CD4-positive, CD25-positive, alpha-beta regulatory T cell (primary cell): ENCODE results near the gene BLCAP. TPM values are rescaled to one million over a fixed set of nuclear protein-coding genes. Genes with fewer than 3 reads are reported as not detected.
"Not testable (repeated sequence)": the region's sequence is repeated elsewhere in the genome, so short reads cannot be mapped to it uniquely, and the experiment has no call there.

ENCODE experiments used
- ATAC-seq, 2 donors: fragments of 150-1000 bp; cut with Tn5 transposase; one replicate each; pipeline ENCODE4 v1.10.0; 2021; ENCODE audit warnings: low read depth in 2 of 2, moderate number of reproducible peaks in 2 of 2, moderate library complexity in 1 of 2
- DNase-seq, 3 donors: peaks; one replicate each; pipeline versions ENCODE4 v3.0.0 to v3.0.0-alpha.2; 2012 to 2022; ENCODE audit warnings: mixed read lengths in 1 of 3
- H3K27ac ChIP-seq: one replicate; pipeline ENCODE4 v1.7.0; 2013; ENCODE audit warnings: mild to moderate bottlenecking, low read length; ENCODE audit not compliant: insufficient read depth, poor library complexity, severe bottlenecking
- H3K27me3 ChIP-seq: one replicate; pipeline ENCODE4 v1.7.0; 2013; ENCODE audit warnings: low read length; ENCODE audit not compliant: control insufficient read depth, insufficient read depth
- H3K36me3 ChIP-seq: one replicate; pipeline ENCODE4 v1.7.0; 2013; ENCODE audit warnings: mild to moderate bottlenecking, low read length, moderate library complexity; ENCODE audit not compliant: control insufficient read depth, insufficient read depth
- H3K4me1 ChIP-seq: 2 replicates; pipeline ENCODE4 v1.7.0; 2013; ENCODE audit warnings: mild to moderate bottlenecking, low read length; ENCODE audit not compliant: insufficient read depth, control insufficient read depth, poor library complexity, severe bottlenecking
- H3K4me3 ChIP-seq: one replicate; pipeline ENCODE4 v1.7.0; 2013; ENCODE audit warnings: low read depth, mild to moderate bottlenecking, low read length, moderate library complexity
- H3K9me3 ChIP-seq, 2 experiments: 1 replicate in 1 of 2; 2 replicates in 1 of 2; pipeline ENCODE4 v1.7.0; 2013; ENCODE audit warnings: low read length in 2 of 2, mild to moderate bottlenecking in 1 of 2, moderate library complexity in 1 of 2; ENCODE audit not compliant: control insufficient read depth in 2 of 2
- H3K27ac Mint-ChIP-seq, 3 donors: one replicate each; pipeline ENCODE4 v1.8.0; 2020 to 2022; ENCODE audit warnings: mild to moderate bottlenecking in 3 of 3, mixed read lengths in 3 of 3, moderate library complexity in 2 of 3
- H3K27me3 Mint-ChIP-seq: one replicate; pipeline ENCODE4 v1.8.0; 2022; ENCODE audit warnings: mild to moderate bottlenecking, mixed read lengths
- H3K36me3 Mint-ChIP-seq: one replicate; pipeline ENCODE4 v1.8.0; 2020; ENCODE audit warnings: mixed read lengths
- H3K4me1 Mint-ChIP-seq, 4 donors: one replicate each; pipeline ENCODE4 v1.8.0; 2020 to 2022; ENCODE audit warnings: mixed read lengths in 4 of 4, mild to moderate bottlenecking in 1 of 4
- H3K4me3 Mint-ChIP-seq, 4 donors: one replicate each; pipeline ENCODE4 v1.8.0; 2020 to 2022; ENCODE audit warnings: mild to moderate bottlenecking in 4 of 4, mixed read lengths in 4 of 4, moderate library complexity in 3 of 4
- H3K9me3 Mint-ChIP-seq, 7 donors: one replicate each; pipeline ENCODE4 v1.8.0; 2020 to 2022; ENCODE audit warnings: mixed read lengths in 7 of 7, mild to moderate bottlenecking in 3 of 7, moderate library complexity in 2 of 7
- polyA plus RNA-seq, 4 donors: library from polyadenylated mRNA; unstranded; fragments of 300-500 nt; fragmentation: Illumina TruSeq; gene quantifications; one replicate each; pipeline ENCODE4 v1.2.3, GENCODE V29; 2021
- total RNA-seq: library from RNA; stranded (reverse); gene quantifications from one replicate; pipeline ENCODE4 v1.2.3, GENCODE V29; 2022

The BLCAP gene, protein sequence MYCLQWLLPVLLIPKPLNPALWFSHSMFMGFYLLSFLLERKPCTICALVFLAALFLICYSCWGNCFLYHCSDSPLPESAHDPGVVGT
- total RNA-seq (67.8 TPM), polyA plus RNA-seq (10 to 100 TPM; 76.0 to 85.0 (median 81.5) TPM)

DNA sequence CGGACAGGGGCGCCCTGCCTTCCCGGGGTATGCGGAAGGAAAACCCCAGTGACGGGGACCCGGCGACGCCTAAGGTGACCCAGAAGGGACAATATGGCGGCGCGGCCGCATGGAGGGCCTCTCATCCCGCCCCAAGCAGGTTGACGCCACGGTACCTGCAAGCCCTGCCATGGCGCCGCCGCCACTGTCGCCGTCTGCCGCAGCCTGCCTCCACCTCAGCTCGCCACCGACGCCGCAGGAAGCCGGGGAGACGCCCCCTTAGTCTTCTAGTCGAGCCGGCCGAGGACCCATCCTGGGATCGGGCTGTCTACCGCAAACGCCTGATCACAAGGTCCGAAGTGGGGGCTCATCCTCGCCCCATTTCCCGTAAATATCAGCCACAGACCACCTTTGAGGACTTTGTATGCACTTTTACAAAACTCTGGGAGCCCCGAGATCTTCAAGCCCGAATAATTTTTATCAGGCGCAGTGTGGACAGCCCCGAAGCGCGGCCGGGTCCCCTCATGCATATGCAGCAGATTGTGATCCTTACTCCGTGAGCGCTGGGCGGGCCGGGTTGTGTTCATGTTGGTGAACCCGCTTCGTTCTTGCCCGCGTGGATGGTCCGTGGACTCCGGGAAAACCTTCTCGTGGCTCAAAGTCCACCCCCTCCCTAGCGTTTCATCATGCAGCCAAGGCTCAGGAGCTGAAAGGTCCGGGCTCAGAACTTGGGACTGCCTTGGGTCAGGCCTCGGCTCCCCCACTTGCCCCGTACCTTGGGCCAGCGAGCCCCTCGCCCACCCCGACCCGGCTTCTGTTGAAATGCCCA lies at the start of gene BLCAP:
Gene BLCAP (minus strand): TSS at position 239 of the 808 bp plus-strand sequence. CDS start 8,702 bp downstream, outside the sequence.
- H3K27me3 Mint-ChIP-seq: no peaks in the 10 kb centered on the region

DNA sequence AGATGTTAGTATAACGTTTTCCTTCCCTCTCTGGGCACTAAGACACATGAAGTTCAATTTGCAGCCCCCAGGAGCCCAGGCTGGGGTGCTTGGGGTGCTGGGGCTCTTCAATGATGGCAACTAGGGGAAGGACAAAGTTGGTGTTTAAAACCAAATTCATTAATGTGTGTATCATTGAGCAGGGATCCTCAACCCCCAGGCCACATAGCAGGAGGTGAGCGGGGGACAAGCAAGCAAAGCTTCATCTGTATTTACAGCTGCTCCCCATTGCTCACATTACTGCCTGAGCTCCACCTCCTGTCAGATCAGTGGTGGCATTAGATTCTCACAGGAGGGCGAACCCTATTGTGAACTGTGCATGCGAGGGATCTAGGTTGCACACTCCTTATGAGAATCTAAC lies 49.8 kb upstream of the BLCAP start:
- not testable (repeated sequence) for H3K4me1 ChIP-seq, H3K36me3 Mint-ChIP-seq, H3K4me3 Mint-ChIP-seq, H3K27ac ChIP-seq, H3K9me3 Mint-ChIP-seq, H3K4me3 ChIP-seq, DNase-seq, H3K36me3 ChIP-seq, H3K27me3 ChIP-seq, H3K9me3 ChIP-seq, ATAC-seq, H3K4me1 Mint-ChIP-seq, H3K27ac Mint-ChIP-seq
- peaks cover 35% of the 10 kb centered on the region for H3K27me3 Mint-ChIP-seq

More for the DNA sequence above, at the start of gene BLCAP:
- H3K4me3 ChIP-seq: peak within 1 kb of the TSS; percentile 84
- ATAC-seq (peak; percentile 89 to 91), DNase-seq (peak; percentile 91 to 97 (median 93))
- H3K27ac ChIP-seq: peak within 1 kb of the TSS; percentile 98
- H3K9me3 ChIP-seq: no peaks in the 10 kb centered on the region
- peaks cover 44% of the 10 kb centered on the region for H3K4me1 ChIP-seq
- Mint-ChIP-seq H3K9me3 (peaks cover 0 to 2% (median 0%) of the 10 kb centered on the region in 7 donors), H3K36me3 (peaks cover 5% of the 10 kb centered on the region), H3K4me3 (peak within 1 kb of the TSS; percentile 86 to 92 (median 90)), H3K27ac (peak within 1 kb of the TSS; percentile 98 to 100 (median 100)), H3K4me1 (peaks cover 0 to 60% (median 35%) of the 10 kb centered on the region in 4 donors)
- H3K36me3 ChIP-seq: no peaks in the 10 kb centered on the region
- no peaks in the 10 kb centered on the region for H3K27me3 ChIP-seq

DNA sequence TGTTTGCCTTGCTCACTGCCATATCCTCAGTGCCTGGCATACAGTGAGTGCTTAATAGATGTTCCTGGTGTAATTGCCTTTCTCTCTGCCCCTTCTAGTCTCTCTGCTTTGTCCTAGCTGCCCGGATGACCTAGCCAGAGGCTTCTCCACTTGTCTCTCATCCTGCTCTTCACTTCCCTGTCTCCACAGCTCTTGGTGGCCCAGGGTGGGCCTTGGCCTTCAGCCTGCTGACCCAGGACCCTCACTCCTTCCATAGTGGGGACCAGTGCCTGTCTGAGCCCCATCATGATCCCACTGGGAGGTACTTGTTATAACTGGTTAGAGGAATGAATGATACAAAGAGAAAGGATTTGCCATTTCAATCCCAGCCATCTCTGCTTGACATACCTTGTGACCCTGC lies 49.2 kb upstream of the BLCAP start:
- Mint-ChIP-seq H3K27me3 (peaks cover 35% of the 10 kb centered on the region), H3K27ac (no peak overlapping the region), H3K4me3 (no peak overlapping the region), H3K9me3 (peaks cover 0 to 3% (median 0%) of the 10 kb centered on the region in 7 donors), H3K4me1 (no peaks in the 10 kb centered on the region), H3K36me3 (no peaks in the 10 kb centered on the region)
- H3K9me3 ChIP-seq: no peaks in the 10 kb centered on the region
- DNase-seq (no peak), ATAC-seq (no peak)
- no peak overlapping the region for H3K4me3 ChIP-seq
- H3K27me3 ChIP-seq: peaks cover 5% of the 10 kb centered on the region
- H3K4me1 ChIP-seq: no peaks in the 10 kb centered on the region
- no peaks in the 10 kb centered on the region for H3K36me3 ChIP-seq
- no peak overlapping the region for H3K27ac ChIP-seq

DNA sequence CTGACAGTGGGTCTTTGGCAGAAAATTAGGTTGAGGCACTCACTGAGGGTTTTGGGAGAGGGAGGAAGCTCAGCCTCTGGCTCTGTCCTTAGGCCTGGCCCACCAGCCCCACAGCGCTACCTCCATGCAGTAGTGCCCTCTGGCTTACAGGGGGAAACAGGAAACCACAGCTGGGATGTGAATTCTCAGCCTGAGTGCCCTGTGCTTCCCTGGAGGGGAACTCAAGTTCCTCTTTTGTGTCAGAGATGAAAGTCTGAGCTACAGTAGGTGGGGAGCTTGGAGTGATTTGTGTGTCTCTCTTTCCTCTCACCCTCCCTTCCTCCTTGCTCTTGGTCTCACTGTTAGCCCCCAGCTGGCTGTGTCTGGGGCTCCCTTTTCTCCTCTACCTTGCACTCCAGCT lies 48.2 kb upstream of the BLCAP start:
- no peak for ATAC-seq
- Mint-ChIP-seq H3K27me3 (peaks cover 34% of the 10 kb centered on the region), H3K4me3 (no peak overlapping the region), H3K36me3 (no peaks in the 10 kb centered on the region), H3K27ac (no peak overlapping the region), H3K9me3 (peaks cover 0 to 3% (median 0%) of the 10 kb centered on the region in 7 donors), H3K4me1 (no peaks in the 10 kb centered on the region)
- Histone ChIP-seq H3K4me1 (no peaks in the 10 kb centered on the region), H3K4me3 (no peak overlapping the region), H3K27ac (no peak overlapping the region), H3K27me3 (peaks cover 2% of the 10 kb centered on the region), H3K9me3 (no peaks in the 10 kb centered on the region), H3K36me3 (no peaks in the 10 kb centered on the region)
- no peak for DNase-seq

DNA sequence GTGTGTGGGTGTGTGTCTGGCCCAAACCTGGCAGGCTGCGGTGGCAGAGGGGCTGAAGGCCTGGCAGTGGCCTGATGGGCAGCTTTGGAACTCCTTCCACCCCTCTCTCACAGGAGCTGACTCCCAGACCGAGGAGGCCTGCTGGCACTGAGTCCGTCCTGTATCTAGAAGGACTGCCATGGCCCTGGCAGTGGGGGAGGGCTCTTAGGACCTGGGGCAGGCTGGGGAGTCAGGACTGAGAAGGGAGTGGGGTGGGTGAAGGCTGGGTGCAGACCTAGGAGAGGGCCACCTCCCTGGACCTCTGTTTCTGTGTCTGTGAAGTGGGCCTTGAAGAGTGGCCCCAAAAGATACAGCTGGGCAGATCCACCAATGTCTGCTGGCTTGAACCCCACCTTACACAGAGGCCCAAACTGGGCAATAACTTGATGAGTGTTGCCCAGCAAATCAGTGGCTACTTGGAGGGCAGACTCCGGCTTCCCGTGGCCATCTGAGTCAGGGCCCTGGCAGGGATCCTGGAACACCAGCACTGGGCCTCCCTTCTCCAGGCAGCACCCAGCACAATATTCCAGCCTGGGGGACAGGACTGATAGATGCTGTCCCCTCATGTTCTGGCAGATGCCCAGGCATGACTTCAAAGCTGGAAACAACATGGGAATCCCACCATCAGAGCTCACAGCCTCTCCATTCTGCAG lies 46.7 kb upstream of the BLCAP start:
- H3K27me3 ChIP-seq: peaks cover 2% of the 10 kb centered on the region
- no peak overlapping the region for H3K27ac Mint-ChIP-seq
- no peak for DNase-seq
- no peak overlapping the region for H3K4me3 Mint-ChIP-seq
- no peaks in the 10 kb centered on the region for H3K4me1 Mint-ChIP-seq
- H3K36me3 ChIP-seq: no peaks in the 10 kb centered on the region
- H3K9me3 ChIP-seq: no peaks in the 10 kb centered on the region
- peaks cover 0 to 3% (median 0%) of the 10 kb centered on the region in 7 donors for H3K9me3 Mint-ChIP-seq
- H3K27ac ChIP-seq: no peak overlapping the region
- H3K27me3 Mint-ChIP-seq: peaks cover 33% of the 10 kb centered on the region
- no peak overlapping the region for H3K4me3 ChIP-seq
- no peaks in the 10 kb centered on the region for H3K4me1 ChIP-seq
- no peaks in the 10 kb centered on the region for H3K36me3 Mint-ChIP-seq
- ATAC-seq: no peak

DNA sequence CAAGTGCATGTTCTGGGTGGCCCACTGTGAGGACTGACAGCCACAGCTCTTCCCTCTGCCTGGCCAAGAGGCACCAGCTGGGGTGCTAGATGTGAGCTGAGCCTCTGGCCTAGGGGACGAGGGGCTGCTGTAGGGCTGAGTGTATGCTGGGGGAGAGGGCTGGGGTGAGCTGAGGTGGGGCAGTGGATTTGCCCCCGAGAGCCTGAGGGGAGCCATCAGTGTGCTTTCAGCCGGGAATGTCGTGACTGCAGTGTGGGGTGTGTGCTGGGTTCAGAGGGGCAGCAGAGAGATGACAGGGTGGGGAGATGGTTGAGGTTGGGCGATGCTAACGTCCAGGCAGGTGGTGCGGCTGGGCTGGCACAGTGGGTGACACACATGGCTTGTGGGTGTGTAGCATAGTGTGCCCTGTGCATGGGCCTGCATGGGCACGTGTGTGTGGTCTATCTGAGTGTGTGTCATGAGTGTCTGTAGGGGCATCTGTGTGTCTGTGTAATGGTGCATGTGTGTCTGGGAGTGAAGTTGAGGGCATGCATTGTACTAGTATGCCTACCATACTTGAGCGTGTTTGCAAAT lies 46.0 kb upstream of the BLCAP start:
- Mint-ChIP-seq H3K27me3 (peaks cover 36% of the 10 kb centered on the region), H3K36me3 (no peaks in the 10 kb centered on the region), H3K4me1 (no peaks in the 10 kb centered on the region), H3K9me3 (peaks cover 0 to 6% (median 0%) of the 10 kb centered on the region in 7 donors), H3K4me3 (no peak overlapping the region), H3K27ac (no peak overlapping the region)
- Histone ChIP-seq H3K27me3 (peaks cover 2% of the 10 kb centered on the region), H3K27ac (no peak overlapping the region), H3K36me3 (no peaks in the 10 kb centered on the region), H3K9me3 (no peaks in the 10 kb centered on the region), H3K4me3 (no peak overlapping the region), H3K4me1 (no peaks in the 10 kb centered on the region)
- DNase-seq (no peak), ATAC-seq (no peak)

DNA sequence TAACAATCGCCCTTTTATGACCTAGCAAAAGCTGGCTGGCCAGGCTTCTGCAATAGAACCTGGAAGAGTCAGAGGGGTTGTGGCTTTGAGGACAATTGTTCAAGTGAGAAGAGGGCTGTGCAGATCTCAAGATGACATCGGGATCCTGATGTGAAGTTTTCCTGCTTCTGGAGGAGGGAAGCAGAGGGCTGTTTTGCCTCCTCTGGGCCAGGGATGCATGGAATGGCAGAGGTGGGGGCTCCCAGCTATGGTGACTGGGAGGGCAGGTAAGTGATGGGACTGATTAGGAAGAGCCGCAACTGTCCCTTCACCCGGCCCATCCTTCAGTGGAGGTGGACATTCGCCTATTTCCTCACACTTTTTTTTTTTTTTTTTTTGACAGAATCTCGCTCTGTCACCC lies 43.4 kb upstream of the BLCAP start:
- no peaks in the 10 kb centered on the region for H3K4me1 ChIP-seq
- no peak for DNase-seq
- peaks cover 5% of the 10 kb centered on the region for H3K27me3 ChIP-seq
- Mint-ChIP-seq H3K4me1 (peaks cover 0 to 8% (median under 1%) of the 10 kb centered on the region in 4 donors), H3K27me3 (peaks cover 43% of the 10 kb centered on the region), H3K4me3 (no peak overlapping the region), H3K27ac (no peak overlapping the region), H3K9me3 (peaks cover 0 to 6% (median 0%) of the 10 kb centered on the region in 7 donors), H3K36me3 (no peaks in the 10 kb centered on the region)
- ATAC-seq: no peak
- H3K36me3 ChIP-seq: no peaks in the 10 kb centered on the region
- H3K9me3 ChIP-seq: no peaks in the 10 kb centered on the region
- no peak overlapping the region for H3K4me3 ChIP-seq
- no peak overlapping the region for H3K27ac ChIP-seq
